Neutrophil (primary cell): ENCODE results near the gene GPX5.
"Not testable (repeated sequence)": the region's sequence is repeated elsewhere in the genome, so short reads cannot be mapped to it uniquely, and the experiment has no call there.

Experiments
- H3K27ac ChIP-seq: fragments of 200-600 bp; sonication (generic); 2 replicates; pipeline ENCODE4 v1.5.1; 2016; ENCODE audit warnings: mild to moderate bottlenecking, moderate library complexity
- H3K27me3 ChIP-seq: fragments of 200-600 bp; sonication (generic); 2 replicates; pipeline ENCODE4 v1.6.0; 2016; ENCODE audit warnings: mild to moderate bottlenecking
- H3K36me3 ChIP-seq: fragments of 200-600 bp; sonication (generic); 2 replicates; pipeline ENCODE4 v1.5.1; 2017
- H3K4me1 ChIP-seq, 2 experiments: fragments of 200-600 bp in 1 of 2; sonication (generic) in 1 of 2; 1 replicate in 1 of 2; 2 replicates in 1 of 2; pipeline versions ENCODE4 v1.5.1 to v1.6.1; 2013 to 2016; ENCODE audit warnings: low read depth in 1 of 2, low read length in 1 of 2, mild to moderate bottlenecking in 1 of 2, moderate library complexity in 1 of 2; ENCODE audit not compliant: control insufficient read depth in 1 of 2, insufficient read depth in 1 of 2
- H3K4me3 ChIP-seq, 2 experiments: fragments of 200-600 bp in 1 of 2; sonication (generic) in 1 of 2; 1 replicate in 1 of 2; 2 replicates in 1 of 2; pipeline ENCODE4 v1.5.1; 2013 to 2016; ENCODE audit warnings: low read depth in 1 of 2, low read length in 1 of 2, mild to moderate bottlenecking in 1 of 2, moderate library complexity in 1 of 2
- H3K9me3 ChIP-seq: fragments of 200-600 bp; sonication (generic); 2 replicates; pipeline ENCODE4 v1.5.1; 2016
- TF ChIP-seq, protein P1 (sequence below): fragments of 200-600 bp; sonication (generic); IDR thresholded peaks from 2 replicates; pipeline ENCODE4 v1.5.1; 2016; ENCODE audit warnings: antibody characterized with exemption

Gene GPX5

DNA sequence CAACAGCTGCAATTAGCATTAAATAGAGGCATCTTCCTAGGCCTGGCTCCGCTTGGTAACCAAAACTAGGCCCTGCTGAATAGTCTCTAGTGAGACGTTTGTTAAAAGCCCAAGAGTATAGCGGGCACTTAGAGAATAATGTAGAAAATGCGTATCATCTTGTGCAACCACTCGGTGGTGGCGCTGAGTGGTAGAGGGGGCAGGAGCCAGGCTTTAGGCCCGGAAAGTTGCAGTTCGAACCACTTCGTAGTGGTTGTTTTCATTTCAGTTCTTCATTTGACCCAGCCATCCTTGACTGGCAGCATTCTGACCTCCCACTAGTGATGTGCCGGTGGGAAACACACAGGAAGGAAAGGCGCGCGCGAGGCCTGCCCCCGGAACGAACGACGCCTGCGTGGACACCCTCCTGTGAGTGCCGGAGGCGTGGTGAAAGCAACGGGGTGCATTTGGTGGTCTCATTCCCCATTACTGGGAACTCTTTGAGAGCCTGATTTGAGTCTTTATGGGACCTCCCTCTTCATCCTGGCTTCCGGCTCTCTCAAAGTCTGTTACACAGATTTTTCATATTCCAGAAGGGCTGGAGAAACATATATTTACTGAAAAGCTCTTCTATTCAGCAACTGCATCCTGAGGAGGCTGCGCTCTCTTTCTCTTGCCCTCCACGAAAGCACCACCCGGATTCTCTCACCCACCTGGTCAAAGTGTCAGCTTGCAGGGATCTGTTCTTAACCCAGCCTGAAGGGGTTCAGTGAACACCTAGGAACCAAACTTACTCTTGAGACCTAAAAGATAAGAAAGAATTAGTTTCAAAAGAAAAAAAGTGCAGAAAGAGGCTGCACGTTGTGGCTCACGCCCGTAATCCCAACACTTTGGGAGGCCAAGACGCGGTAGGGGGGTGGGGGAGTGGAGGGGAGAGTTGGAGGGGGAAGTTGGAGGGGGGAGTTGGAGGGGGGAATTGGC, 18.2 kb downstream of the GPX5 start:
- TF ChIP-seq, protein P1, sequence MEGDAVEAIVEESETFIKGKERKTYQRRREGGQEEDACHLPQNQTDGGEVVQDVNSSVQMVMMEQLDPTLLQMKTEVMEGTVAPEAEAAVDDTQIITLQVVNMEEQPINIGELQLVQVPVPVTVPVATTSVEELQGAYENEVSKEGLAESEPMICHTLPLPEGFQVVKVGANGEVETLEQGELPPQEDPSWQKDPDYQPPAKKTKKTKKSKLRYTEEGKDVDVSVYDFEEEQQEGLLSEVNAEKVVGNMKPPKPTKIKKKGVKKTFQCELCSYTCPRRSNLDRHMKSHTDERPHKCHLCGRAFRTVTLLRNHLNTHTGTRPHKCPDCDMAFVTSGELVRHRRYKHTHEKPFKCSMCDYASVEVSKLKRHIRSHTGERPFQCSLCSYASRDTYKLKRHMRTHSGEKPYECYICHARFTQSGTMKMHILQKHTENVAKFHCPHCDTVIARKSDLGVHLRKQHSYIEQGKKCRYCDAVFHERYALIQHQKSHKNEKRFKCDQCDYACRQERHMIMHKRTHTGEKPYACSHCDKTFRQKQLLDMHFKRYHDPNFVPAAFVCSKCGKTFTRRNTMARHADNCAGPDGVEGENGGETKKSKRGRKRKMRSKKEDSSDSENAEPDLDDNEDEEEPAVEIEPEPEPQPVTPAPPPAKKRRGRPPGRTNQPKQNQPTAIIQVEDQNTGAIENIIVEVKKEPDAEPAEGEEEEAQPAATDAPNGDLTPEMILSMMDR = no peak
- peaks cover 66% of the 10 kb centered on the region for H3K27me3 ChIP-seq
- no peaks in the 10 kb centered on the region for H3K36me3 ChIP-seq
- H3K9me3 ChIP-seq = no peaks in the 10 kb centered on the region
- H3K4me3 ChIP-seq = no peak overlapping the region
- no peak overlapping the region for H3K27ac ChIP-seq
- no peaks in the 10 kb centered on the region for H3K4me1 ChIP-seq

DNA sequence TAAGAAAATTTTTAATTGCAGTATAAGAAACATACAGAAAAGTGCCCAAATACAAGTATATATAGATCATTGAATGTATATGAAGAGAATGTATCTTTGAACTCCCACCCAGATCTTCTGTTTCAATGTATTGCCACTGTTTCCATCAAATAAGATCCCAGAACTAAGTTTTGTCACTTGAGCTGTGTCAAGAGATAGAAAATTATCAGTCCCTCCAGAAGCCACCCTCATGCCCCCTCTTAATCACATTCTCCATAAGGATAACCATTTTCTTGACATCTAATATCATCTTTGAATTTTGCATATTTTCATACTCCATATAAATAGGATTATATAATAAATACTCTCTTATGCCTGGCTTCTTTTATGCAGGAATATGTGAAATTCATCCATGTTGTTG, 20.3 kb downstream of the GPX5 start:
- Histone ChIP-seq H3K36me3 (no peaks in the 10 kb centered on the region), H3K9me3 (no peaks in the 10 kb centered on the region), H3K4me1 (no peaks in the 10 kb centered on the region), H3K27ac (no peak overlapping the region), H3K4me3 (no peak overlapping the region), H3K27me3 (peaks cover 57% of the 10 kb centered on the region)
- TF ChIP-seq, protein P1 = no peak

DNA sequence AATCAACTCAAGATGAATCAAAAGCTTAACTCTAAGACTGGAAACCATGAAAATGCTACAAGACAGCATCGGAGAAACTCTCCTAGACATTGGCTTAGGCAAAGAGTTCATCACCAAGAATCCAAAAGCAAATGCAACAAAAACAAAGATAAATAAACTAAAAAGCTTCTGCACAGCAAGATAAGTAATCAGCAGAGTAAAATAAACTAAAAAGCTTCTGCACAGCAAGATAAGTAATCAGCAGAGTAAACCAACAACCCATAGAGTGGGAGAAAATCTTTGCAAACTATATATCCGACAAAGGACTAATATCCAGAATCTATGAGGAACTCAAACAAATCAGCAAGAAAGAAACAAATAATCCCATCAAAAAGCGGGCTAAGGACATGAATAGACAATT, 21.3 kb downstream of the GPX5 start:
- H3K4me3 ChIP-seq, H3K4me1 ChIP-seq, H3K36me3 ChIP-seq, H3K27ac ChIP-seq, H3K9me3 ChIP-seq: not testable (repeated sequence)
- H3K27me3 ChIP-seq = peaks cover 46% of the 10 kb centered on the region

DNA sequence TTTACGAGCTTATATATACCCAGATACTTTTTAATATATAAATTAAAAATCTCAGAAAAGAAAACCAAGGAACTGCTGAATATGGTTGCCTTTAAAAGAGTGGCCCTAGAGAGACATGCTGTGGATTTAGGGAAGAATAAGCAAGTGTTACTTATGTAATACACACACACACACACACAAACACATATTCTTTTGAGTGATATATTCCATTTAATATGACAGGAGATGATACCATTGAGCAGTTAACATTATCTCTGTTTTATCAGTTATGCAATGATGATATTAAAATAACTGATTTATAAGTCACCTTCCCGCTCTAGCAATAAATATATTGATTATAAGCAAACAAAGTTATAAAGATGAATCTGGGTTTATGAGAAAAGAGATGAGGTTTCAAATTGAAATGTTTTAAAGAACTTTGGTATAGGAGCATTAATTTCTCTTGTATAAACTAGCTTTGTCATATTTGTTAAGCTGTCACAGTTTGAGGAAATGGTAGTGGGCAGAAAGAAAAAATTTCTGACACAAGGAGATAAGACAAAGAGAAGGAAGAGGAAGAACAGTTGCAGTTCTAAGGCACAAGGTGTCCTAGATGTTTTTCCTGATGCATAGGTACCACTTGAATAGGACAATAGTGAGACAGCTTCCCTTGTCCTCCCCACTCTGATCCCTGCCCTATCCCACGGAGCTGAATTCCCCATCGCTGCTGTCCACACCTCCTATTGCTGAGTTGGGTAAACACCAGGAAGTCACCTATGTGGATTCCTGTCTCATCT, 26.4 kb downstream of the GPX5 start:
- H3K4me3 ChIP-seq = no peak overlapping the region
- no peaks in the 10 kb centered on the region for H3K9me3 ChIP-seq
- H3K27me3 ChIP-seq = peaks cover 33% of the 10 kb centered on the region
- no peak overlapping the region for H3K27ac ChIP-seq
- no peaks in the 10 kb centered on the region for H3K36me3 ChIP-seq
- no peaks in the 10 kb centered on the region for H3K4me1 ChIP-seq
- TF ChIP-seq, protein P1 = no peak

DNA sequence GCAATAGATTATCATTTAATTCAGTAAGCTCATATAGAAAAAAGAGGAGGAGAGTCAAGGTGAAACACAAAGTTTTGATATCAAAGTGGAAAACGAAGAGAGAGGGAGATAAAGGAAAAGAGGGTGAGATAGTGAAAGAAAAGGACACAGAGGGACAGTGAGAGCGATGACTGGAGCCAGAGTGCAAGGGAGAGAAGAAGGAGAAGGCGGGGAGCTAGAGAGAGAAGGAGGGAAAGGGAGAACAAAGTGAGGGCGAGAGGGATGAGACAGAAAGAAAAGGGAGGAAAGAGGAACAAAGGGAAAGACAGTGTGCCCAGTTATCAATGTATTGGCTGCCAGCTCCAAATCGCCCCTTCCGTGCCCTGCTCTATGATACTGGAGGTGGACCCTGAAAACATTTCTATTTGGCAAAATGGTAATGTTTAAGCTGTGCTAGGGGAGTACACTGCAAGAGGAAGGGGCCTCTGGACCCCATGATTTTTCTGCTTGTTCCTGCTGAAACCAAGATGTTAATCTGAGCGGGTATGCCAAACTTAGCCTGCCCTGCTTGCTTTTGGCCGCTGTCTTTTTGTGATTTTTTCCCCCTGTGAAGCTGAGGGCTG, 27.8 kb downstream of the GPX5 start:
- Histone ChIP-seq H3K4me3 (no peak overlapping the region), H3K36me3 (no peaks in the 10 kb centered on the region), H3K4me1 (no peaks in the 10 kb centered on the region), H3K27me3 (peaks cover 33% of the 10 kb centered on the region), H3K9me3 (no peaks in the 10 kb centered on the region), H3K27ac (no peak overlapping the region)
- TF ChIP-seq, protein P1 = no peak
